ENCODE measurements around the gene PCDHGB3. TPM values are rescaled to one million over a fixed set of nuclear protein-coding genes. Genes with fewer than 3 reads are reported as not detected.
"Not testable (repeated sequence)": the region's sequence is repeated elsewhere in the genome, so short reads cannot be mapped to it uniquely, and the experiment has no call there.

Gene PCDHGB3
- total and polyA plus RNA-seq, 2 donors = 0.14 to 0.33 TPM

GRCh38 chr5:141412854-141413539, 43.0 kb downstream of the PCDHGB3 start, which contains the start of gene PCDHGA10:
Gene PCDHGA10, plus strand, starts transcription at chr5:141412987. Its CDS starts 189 bp downstream, at chr5:141413176.
- Histone ChIP-seq H3K4me1 (ENCODE audit: control insufficient read depth in 2 of 2, insufficient read depth in 2 of 2, low read length in 2 of 2) (peaks cover 0 to 4% of the 10 kb centered on the region in 2 donors), H3K27ac (ENCODE audit: low read depth in 1 of 2, low read length in 1 of 2) (no peak within 1 kb of the TSS), H3K4me3 (ENCODE audit: low read length in 2 of 2) (peak within 1 kb of the TSS; percentile 29 to 39), H3K36me3 (ENCODE audit: control insufficient read depth in 2 of 2, insufficient read depth in 2 of 2, low read length in 1 of 2) (no peaks in the 10 kb centered on the region), H3K27me3 (ENCODE audit: control insufficient read depth in 2 of 2, insufficient read depth in 1 of 2, low read length in 1 of 2) (peaks cover 44 to 94% of the 10 kb centered on the region in 2 donors), H3K9me3 (ENCODE audit: control insufficient read depth in 2 of 2, insufficient read depth in 1 of 2, low read length in 1 of 2) (peaks cover 13 to 30% of the 10 kb centered on the region in 2 donors)
- 12% methylated on average over 31 of the region's 31 CpGs for WGBS
- DNase-seq (ENCODE audit: low read depth in 6 of 9, low spot score in 9 of 9) = peak in 3 of 9 donors; percentile 32 to 67 (median 55)

DNA sequence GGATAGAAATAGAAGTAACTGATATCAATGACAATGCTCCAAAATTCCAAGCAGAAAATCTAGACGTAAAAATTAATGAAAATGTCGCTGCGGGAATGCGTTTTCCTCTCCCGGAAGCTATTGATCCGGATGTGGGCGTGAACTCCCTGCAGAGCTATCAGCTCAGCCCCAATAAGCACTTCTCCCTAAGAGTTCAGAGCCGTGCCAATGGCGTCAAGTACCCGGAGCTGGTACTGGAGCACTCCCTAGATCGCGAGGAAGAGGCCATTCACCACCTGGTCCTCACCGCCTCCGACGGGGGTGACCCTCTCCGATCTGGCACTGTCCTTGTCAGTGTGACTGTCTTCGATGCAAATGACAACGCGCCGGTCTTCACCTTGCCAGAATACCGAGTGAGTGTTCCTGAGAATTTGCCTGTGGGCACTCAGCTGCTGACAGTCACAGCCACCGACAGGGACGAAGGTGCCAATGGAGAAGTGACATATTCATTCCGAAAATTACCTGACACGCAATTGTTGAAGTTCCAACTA, 43.6 kb downstream of the PCDHGB3 start:
- DNase-seq (ENCODE audit: low read depth in 6 of 9, low spot score in 9 of 9) = no peak
- H3K27ac ChIP-seq (ENCODE audit: low read depth in 1 of 2, low read length in 1 of 2) = no peak overlapping the region
- peaks cover 0 to 4% of the 10 kb centered on the region in 2 donors for H3K4me1 ChIP-seq (ENCODE audit: control insufficient read depth in 2 of 2, insufficient read depth in 2 of 2, low read length in 2 of 2)
- H3K36me3 ChIP-seq (ENCODE audit: control insufficient read depth in 2 of 2, insufficient read depth in 2 of 2, low read length in 1 of 2) = no peaks in the 10 kb centered on the region
- 16% methylated on average over 25 of the region's 25 CpGs for WGBS
- H3K27me3 ChIP-seq (ENCODE audit: control insufficient read depth in 2 of 2, insufficient read depth in 1 of 2, low read length in 1 of 2) = peaks cover 50 to 94% of the 10 kb centered on the region in 2 donors
- peak overlapping the region; percentile 29 to 32 for H3K4me3 ChIP-seq (ENCODE audit: low read length in 2 of 2)
- H3K9me3 ChIP-seq (ENCODE audit: control insufficient read depth in 2 of 2, insufficient read depth in 1 of 2, low read length in 1 of 2) = peaks cover 14 to 29% of the 10 kb centered on the region in 2 donors

GRCh38 chr5:141414548-141415274, 44.7 kb downstream of the PCDHGB3 start:
- not testable (repeated sequence) for H3K4me3 ChIP-seq (ENCODE audit: low read length in 2 of 2); H3K27ac ChIP-seq (ENCODE audit: low read depth in 1 of 2, low read length in 1 of 2); H3K4me1 ChIP-seq (ENCODE audit: control insufficient read depth in 2 of 2, insufficient read depth in 2 of 2, low read length in 2 of 2); DNase-seq (ENCODE audit: low read depth in 6 of 9, low spot score in 9 of 9); H3K36me3 ChIP-seq (ENCODE audit: control insufficient read depth in 2 of 2, insufficient read depth in 2 of 2, low read length in 1 of 2)
- Histone ChIP-seq H3K9me3 (ENCODE audit: control insufficient read depth in 2 of 2, insufficient read depth in 1 of 2, low read length in 1 of 2) (peaks cover 14 to 31% of the 10 kb centered on the region in 2 donors), H3K27me3 (ENCODE audit: control insufficient read depth in 2 of 2, insufficient read depth in 1 of 2, low read length in 1 of 2) (peaks cover 52 to 94% of the 10 kb centered on the region in 2 donors)
- 33% methylated on average over 46 of the region's 46 CpGs for WGBS

GRCh38 chr5:141415275-141415618, 45.2 kb downstream of the PCDHGB3 start:
- not testable (repeated sequence) for H3K27ac ChIP-seq (ENCODE audit: low read depth in 1 of 2, low read length in 1 of 2); DNase-seq (ENCODE audit: low read depth in 6 of 9, low spot score in 9 of 9); H3K4me3 ChIP-seq (ENCODE audit: low read length in 2 of 2); H3K36me3 ChIP-seq (ENCODE audit: control insufficient read depth in 2 of 2, insufficient read depth in 2 of 2, low read length in 1 of 2); H3K4me1 ChIP-seq (ENCODE audit: control insufficient read depth in 2 of 2, insufficient read depth in 2 of 2, low read length in 2 of 2)
- Histone ChIP-seq H3K27me3 (ENCODE audit: control insufficient read depth in 2 of 2, insufficient read depth in 1 of 2, low read length in 1 of 2) (peaks cover 48 to 94% of the 10 kb centered on the region in 2 donors), H3K9me3 (ENCODE audit: control insufficient read depth in 2 of 2, insufficient read depth in 1 of 2, low read length in 1 of 2) (peaks cover 12 to 27% of the 10 kb centered on the region in 2 donors)
- WGBS = 28% methylated on average over 24 of the region's 24 CpGs

GRCh38 chr5:141417494-141418172, 47.6 kb downstream of the PCDHGB3 start, which contains the start of gene PCDHGB7:
Gene PCDHGB7, plus strand, starts transcription at chr5:141417677. Its CDS starts 183 bp downstream, at chr5:141417860.
- H3K36me3 ChIP-seq (ENCODE audit: control insufficient read depth in 2 of 2, insufficient read depth in 2 of 2, low read length in 1 of 2); H3K27ac ChIP-seq (ENCODE audit: low read depth in 1 of 2, low read length in 1 of 2): not testable (repeated sequence)
- 6% methylated on average over 47 of the region's 47 CpGs for WGBS
- H3K4me3 ChIP-seq (ENCODE audit: low read length in 2 of 2) = peak within 1 kb of the TSS; percentile 20 to 29
- H3K9me3 ChIP-seq (ENCODE audit: control insufficient read depth in 2 of 2, insufficient read depth in 1 of 2, low read length in 1 of 2) = peaks cover 18 to 37% of the 10 kb centered on the region in 2 donors
- peaks cover 0 to 10% of the 10 kb centered on the region in 2 donors for H3K4me1 ChIP-seq (ENCODE audit: control insufficient read depth in 2 of 2, insufficient read depth in 2 of 2, low read length in 2 of 2)
- peaks cover 61 to 100% of the 10 kb centered on the region in 2 donors for H3K27me3 ChIP-seq (ENCODE audit: control insufficient read depth in 2 of 2, insufficient read depth in 1 of 2, low read length in 1 of 2)
- peak in 6 of 9 donors; percentile 19 to 69 (median 34) for DNase-seq (ENCODE audit: low read depth in 6 of 9, low spot score in 9 of 9)

DNA sequence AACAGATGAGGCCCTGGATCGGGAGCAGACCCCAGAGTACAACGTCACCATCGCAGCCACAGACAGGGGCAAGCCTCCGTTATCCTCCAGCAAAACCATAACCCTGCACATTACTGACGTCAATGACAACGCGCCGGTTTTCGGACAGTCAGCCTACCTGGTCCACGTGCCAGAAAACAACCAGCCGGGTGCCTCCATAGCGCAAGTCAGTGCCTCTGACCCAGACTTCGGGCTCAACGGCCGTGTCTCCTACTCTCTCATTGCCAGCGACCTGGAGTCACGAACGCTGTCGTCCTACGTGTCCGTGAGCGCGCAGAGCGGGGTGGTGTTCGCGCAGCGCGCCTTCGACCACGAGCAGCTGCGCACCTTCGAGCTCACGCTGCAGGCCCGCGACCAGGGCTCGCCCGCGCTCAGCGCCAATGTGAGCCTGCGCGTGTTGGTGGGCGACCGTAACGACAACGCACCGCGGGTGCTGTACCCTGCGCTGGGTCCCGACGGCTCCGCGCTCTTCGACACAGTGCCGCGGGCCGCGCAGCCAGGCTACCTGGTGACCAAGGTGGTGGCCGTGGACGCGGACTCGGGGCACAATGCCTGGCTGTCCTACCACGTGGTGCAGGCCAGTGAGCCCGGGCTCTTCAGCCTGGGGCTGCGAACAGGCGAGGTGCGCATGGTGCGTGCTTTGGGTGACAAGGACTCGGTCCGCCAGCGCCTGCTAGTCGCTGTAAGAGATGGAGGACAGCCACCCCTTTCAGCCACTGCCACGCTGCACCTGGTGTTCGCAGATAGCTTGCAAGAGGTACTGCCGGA, 49.2 kb downstream of the PCDHGB3 start:
- H3K27ac ChIP-seq (ENCODE audit: low read depth in 1 of 2, low read length in 1 of 2) = no peak overlapping the region
- no peak for DNase-seq (ENCODE audit: low read depth in 6 of 9, low spot score in 9 of 9)
- no peak overlapping the region for H3K4me3 ChIP-seq (ENCODE audit: low read length in 2 of 2)
- peaks cover 0 to 6% of the 10 kb centered on the region in 2 donors for H3K4me1 ChIP-seq (ENCODE audit: control insufficient read depth in 2 of 2, insufficient read depth in 2 of 2, low read length in 2 of 2)
- 44% methylated on average over 74 of the region's 74 CpGs for WGBS
- H3K36me3 ChIP-seq (ENCODE audit: control insufficient read depth in 2 of 2, insufficient read depth in 2 of 2, low read length in 1 of 2) = no peaks in the 10 kb centered on the region
- peaks cover 19 to 36% of the 10 kb centered on the region in 2 donors for H3K9me3 ChIP-seq (ENCODE audit: control insufficient read depth in 2 of 2, insufficient read depth in 1 of 2, low read length in 1 of 2)
- peaks cover 56 to 96% of the 10 kb centered on the region in 2 donors for H3K27me3 ChIP-seq (ENCODE audit: control insufficient read depth in 2 of 2, insufficient read depth in 1 of 2, low read length in 1 of 2)

GRCh38 chr5:141420855-141421488, 50.9 kb downstream of the PCDHGB3 start, which contains the start of gene PCDHGA11:
Gene PCDHGA11, plus strand, starts transcription at chr5:141421051. Its CDS starts 177 bp downstream, at chr5:141421228.
- peak within 1 kb of the TSS; percentile 43 for H3K4me3 ChIP-seq (ENCODE audit: low read length in 2 of 2)
- WGBS = 8% methylated on average over 42 of the region's 42 CpGs
- peaks cover 48 to 88% of the 10 kb centered on the region in 2 donors for H3K27me3 ChIP-seq (ENCODE audit: control insufficient read depth in 2 of 2, insufficient read depth in 1 of 2, low read length in 1 of 2)
- DNase-seq (ENCODE audit: low read depth in 6 of 9, low spot score in 9 of 9) = peak in 5 of 9 donors; percentile 24 to 76 (median 48)
- peaks cover 0 to 6% of the 10 kb centered on the region in 2 donors for H3K4me1 ChIP-seq (ENCODE audit: control insufficient read depth in 2 of 2, insufficient read depth in 2 of 2, low read length in 2 of 2)
- H3K36me3 ChIP-seq (ENCODE audit: control insufficient read depth in 2 of 2, insufficient read depth in 2 of 2, low read length in 1 of 2) = no peaks in the 10 kb centered on the region
- H3K27ac ChIP-seq (ENCODE audit: low read depth in 1 of 2, low read length in 1 of 2) = no peak within 1 kb of the TSS
- H3K9me3 ChIP-seq (ENCODE audit: control insufficient read depth in 2 of 2, insufficient read depth in 1 of 2, low read length in 1 of 2) = peaks cover 19 to 36% of the 10 kb centered on the region in 2 donors

GRCh38 chr5:141421489-141421855, 51.4 kb downstream of the PCDHGB3 start:
- Histone ChIP-seq H3K9me3 (ENCODE audit: control insufficient read depth in 2 of 2, insufficient read depth in 1 of 2, low read length in 1 of 2) (peaks cover 19 to 36% of the 10 kb centered on the region in 2 donors), H3K4me3 (ENCODE audit: low read length in 2 of 2) (peak overlapping the region; percentile 43), H3K4me1 (ENCODE audit: control insufficient read depth in 2 of 2, insufficient read depth in 2 of 2, low read length in 2 of 2) (peaks cover 0 to 6% of the 10 kb centered on the region in 2 donors), H3K36me3 (ENCODE audit: control insufficient read depth in 2 of 2, insufficient read depth in 2 of 2, low read length in 1 of 2) (no peaks in the 10 kb centered on the region), H3K27ac (ENCODE audit: low read depth in 1 of 2, low read length in 1 of 2) (no peak overlapping the region), H3K27me3 (ENCODE audit: control insufficient read depth in 2 of 2, insufficient read depth in 1 of 2, low read length in 1 of 2) (peaks cover 45 to 88% of the 10 kb centered on the region in 2 donors)
- DNase-seq (ENCODE audit: low read depth in 6 of 9, low spot score in 9 of 9) = no peak
- 12% methylated on average over 13 of the region's 13 CpGs for WGBS

All from thymus (tissue), 11 donors.